HG02610 (cell line): Measurements from ENCODE around the gene DCDC2.
A peak's percentile ranks its signal among the peaks of the same experiment; 100 is the strongest.
"Not testable (repeated sequence)": the region's sequence is repeated elsewhere in the genome, so short reads cannot be mapped to it uniquely, and the experiment has no call there.

Experiments used
- ATAC-seq: cut with Tn5 transposase; IDR thresholded peaks from one replicate; pipeline ENCODE4 v1.9.1; 2021; ENCODE audit warnings: mild to moderate bottlenecking, moderate library complexity; ENCODE audit not compliant: unreplicated experiment

The DCDC2 gene

DNA sequence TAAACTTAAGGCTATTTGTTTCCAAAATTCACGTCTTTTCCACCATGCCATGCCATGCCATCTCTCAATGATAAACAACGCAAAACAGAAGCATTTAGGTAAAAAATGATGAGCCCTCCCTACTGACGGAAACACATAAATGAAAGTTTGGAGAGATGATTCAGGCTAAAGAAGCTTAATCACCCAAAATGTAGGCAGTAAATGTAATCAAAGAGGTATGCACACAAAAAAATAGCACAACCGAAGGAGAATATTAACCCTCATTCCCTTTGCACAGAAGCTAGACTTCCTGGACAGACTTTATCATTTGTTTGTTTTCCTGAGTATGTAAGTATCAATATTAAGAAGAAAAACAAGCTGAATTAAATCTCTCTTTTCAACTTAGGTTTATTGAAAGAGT, 28.8 kb downstream of the DCDC2 start:
- ATAC-seq: no peak

- ATAC-seq: no peak
These were observed 30.1 kb downstream of the DCDC2 start for GRCh38 chr6:24327756-24328155.

DNA sequence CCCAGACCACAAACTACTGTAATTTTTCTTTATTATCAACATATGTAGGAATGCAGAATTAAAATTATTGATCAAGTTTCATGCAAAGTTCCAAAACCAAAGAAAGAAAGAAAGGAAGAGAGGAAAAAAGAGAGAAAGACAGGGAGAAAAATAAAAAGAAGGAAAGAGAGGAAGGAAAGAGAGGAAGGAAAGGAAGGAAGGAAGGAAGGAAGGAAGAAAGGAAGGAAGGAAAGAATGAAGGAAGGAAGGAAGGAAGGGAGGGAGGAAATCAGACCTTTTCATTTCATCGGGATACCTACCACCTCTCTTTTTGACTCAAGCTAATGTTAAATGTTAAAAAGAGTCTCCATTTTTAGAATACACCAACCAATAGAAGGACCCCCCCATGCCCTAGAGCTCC, 31.9 kb downstream of the DCDC2 start:
- no peak for ATAC-seq

DNA sequence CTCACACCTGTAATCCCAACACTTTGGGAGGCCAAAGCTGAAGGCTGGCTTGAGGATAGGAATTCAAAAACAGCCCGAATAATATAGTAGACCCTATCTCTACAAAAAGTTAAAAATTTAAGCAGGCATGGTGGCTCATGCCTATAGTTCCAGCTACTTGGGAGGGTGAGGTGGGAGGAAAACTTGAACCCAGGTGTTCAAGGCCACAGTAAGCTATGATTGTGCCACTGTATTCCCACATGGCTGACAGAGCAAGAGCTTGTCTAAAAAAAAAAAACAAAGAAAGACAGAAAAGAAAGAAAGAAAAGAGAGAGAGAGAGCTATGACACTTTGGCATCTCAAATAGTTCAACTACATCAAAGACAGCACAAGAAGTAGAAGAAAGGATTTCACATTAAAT, 33.2 kb downstream of the DCDC2 start:
- no peak for ATAC-seq

GRCh38 chr6:24323632-24324337, 34.1 kb downstream of the DCDC2 start:
- ATAC-seq: no peak

DNA sequence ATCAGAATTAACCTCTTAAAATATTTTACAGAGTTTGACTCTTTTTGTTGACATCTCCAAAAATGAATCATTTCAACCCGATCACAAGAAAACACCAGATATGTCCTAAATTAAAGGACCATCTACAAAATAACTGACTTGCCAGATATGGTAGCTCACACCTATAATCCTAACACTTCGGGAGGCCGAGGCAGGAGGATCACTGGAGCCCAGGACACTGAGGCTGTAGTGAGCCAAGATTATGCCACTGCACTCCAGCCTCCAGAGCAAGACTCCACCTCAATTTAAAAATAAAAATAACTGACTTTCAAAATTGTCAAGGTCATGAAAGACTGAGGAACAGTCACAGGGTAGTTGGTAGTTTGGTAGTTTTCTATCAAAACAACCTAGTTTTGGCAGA, 34.9 kb downstream of the DCDC2 start:
- ATAC-seq: no peak

GRCh38 chr6:24322446-24322845, 35.4 kb downstream of the DCDC2 start:
- not testable (repeated sequence) for ATAC-seq

- ATAC-seq: no peak
These were observed 36.2 kb downstream of the DCDC2 start for GRCh38 chr6:24321538-24322162.

GRCh38 chr6:24313251-24314141, 44.4 kb downstream of the DCDC2 start:
- no peak for ATAC-seq

DNA sequence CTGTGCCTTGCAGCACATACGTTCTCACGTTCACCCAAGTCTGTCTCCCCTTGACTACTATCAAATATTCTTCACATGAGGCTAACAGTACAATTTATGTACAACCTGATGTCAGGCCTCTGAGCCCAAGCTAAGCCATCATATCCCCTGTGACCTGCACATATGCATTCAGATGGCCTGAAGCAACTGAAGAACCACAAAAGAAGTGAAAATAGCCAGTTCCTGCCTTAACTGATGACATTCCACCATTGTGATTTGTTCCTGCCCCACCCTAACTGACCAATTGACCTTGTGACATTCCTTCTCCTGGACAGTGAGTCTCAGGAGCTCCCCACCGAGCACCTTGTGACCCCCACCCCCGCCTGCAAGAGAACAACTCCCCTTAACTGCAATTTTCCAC, 46.1 kb downstream of the DCDC2 start:
- ATAC-seq: not testable (repeated sequence)

DNA sequence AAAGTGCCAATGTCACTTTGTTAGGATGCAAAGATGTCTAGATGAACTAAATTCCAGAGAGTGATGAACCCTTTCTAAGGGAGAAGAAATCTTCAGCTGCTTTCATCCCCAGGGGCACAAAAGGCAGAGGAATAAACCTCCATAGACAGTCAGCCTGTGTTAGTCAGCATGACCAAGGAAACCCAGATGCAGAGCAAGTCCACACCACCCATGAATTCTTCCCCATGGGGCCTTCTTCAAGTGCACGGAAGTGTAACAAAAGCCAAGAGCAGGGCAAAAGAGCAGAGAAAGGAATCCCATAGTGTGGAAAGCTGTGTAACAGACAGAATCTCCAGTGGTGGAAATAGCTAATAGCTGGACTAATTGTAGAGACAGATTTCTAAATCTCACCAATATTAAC, 50.0 kb downstream of the DCDC2 start:
- ATAC-seq: no peak

GRCh38 chr6:24306936-24307335, 50.9 kb downstream of the DCDC2 start:
- no peak for ATAC-seq

DNA sequence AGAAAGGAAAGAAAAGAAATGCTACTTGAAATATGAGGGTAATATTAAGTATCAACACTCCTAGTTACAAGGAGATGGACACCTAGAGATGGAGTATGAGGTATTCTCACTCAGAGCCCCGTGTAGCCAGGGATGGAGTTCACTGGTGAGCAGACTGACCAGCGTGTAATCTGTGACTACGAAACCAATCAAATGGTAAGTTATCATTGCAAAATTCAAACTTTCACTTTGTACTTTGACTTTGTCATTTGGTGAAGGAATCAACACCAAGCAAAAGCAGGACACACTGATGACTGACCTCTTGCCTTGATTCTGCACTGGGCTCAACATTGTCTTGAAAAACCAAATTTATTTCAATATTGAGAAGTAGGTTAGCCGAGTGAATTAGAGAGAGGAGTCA, 51.8 kb downstream of the DCDC2 start:
- no peak for ATAC-seq

DNA sequence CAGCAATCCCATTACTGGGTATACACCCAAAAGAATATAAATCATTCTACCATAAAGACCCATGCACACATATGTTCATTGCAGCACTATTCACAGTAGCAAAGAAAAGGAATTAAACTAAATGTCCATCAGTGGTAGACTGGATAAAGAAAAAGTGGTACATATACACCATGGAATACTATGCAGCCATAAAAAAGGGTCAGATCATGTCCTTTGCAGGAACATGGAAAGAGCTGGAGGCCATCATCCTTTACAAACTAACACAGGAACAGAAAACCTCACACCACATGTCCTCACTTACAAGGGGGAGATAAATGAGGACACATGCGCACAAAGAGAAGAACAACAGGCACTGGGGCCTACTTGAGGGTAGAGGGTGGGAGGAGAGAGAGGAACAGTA, 60.9 kb downstream of the DCDC2 start:
- no peak for ATAC-seq

DNA sequence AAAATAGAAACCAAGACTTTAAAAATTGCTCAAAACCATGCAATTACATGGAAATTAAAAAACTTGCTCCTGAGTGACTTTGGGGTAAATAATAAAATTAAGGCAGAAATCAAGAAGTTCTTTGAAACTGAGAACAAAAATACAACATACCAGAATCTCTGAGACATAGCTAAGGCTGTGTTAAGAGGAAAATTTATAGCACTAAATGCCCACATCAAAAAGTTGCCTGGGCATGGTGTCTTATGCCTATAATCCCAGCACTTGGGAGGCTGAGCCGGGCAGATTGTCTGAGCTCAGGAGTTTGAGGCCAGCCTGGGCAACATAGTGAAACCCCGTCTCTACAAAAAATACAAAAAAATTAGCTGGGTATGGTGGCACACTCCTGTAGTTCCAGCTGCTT, 64.0 kb downstream of the DCDC2 start:
- not testable (repeated sequence) for ATAC-seq

DNA sequence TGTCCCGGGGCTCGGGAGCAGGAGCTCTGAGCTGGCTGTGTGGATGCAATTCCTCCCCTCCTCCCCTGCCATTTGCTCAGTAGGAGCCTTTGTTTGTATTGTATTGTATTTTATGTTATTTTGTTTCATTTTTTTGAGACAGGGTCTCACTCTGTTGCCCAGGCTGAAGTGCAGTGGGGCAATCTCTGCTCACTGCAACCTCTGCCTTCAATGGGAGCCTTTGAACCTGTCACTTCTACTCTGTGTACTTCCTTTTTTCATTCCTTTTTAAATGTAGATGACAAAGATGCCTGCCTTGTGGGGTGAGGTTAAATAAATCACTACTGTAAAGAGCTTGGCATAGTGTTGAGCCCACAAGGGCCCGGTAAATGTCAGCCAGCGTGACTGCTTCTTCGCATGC, 70.6 kb downstream of the DCDC2 start:
- no peak for ATAC-seq

- no peak for ATAC-seq
These were observed 73.9 kb downstream of the DCDC2 start for GRCh38 chr6:24284006-24284405.

DNA sequence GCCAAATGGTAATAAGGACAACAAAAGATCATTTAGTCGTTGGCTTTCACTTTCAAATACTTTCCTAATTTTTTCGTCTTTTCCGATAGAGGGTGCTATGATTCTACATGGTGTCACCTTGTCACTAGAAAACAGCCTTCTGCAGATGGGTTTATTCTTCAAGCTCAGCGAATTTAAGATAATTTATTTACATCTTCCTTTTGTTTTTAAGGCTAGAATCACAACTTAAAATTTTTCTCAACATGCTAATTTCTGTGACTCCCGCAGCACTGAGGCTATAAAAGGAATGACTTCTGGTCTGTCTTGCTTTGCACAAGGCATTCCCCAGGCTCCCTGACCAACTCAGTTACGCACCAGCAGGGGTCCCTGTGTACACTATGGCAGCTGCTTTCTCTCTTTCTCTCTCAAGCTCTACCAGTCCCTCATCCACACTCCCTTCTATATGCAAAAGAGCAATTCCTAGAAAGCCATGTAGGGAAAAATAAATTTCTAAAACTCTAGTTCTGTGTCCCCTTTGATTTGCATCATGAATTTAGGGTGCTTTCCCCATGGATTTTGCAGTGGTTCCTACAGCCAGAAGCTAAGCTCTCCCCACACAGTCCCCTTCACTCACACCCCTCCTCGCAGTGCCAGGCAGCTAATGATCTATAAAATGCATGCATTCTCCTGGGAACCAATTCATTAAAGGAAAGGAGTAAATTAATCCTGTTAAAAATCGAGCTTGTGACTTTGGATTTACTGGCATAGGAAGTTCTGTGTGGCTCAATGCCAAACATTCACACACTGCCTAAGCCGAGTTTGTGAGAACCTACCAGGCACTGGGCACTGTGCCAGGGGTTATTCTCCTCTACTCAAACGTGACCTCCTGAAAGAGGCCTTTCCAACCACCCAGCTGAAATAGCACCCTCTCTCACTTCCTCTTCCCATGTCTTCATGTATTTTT, 74.5 kb downstream of the DCDC2 start:
- ATAC-seq: peak; percentile 86

- no peak for ATAC-seq
These were observed 83.3 kb downstream of the DCDC2 start for GRCh38 chr6:24274441-24275083.
